Natural killer cell (primary cell): ENCODE measurements around the gene TRAIP. TPM values are rescaled to one million over a fixed set of nuclear protein-coding genes. Genes with fewer than 3 reads are reported as not detected.

Source experiments
- ATAC-seq, 3 donors: fragments of 150-1000 bp in 2 of 3; fragments of 200-7000 bp in 1 of 3; cut with Tn5 transposase; 1 replicate in 1 of 3; 2 replicates in 2 of 3; pipeline ENCODE4 v1.10.0; 2021; ENCODE audit warnings: mild to moderate bottlenecking in 2 of 3, moderate library complexity in 2 of 3
- DNase-seq, 2 donors: peaks; one replicate each; pipeline versions ENCODE4 v3.0.0 to v3.0.0-alpha.2; 2013 to 2021; ENCODE audit warnings: mixed read lengths in 1 of 2
- H3K27ac ChIP-seq: one replicate; pipeline ENCODE4 v1.5.1; 2013; ENCODE audit warnings: mild to moderate bottlenecking, low read length
- H3K27me3 ChIP-seq: one replicate; pipeline ENCODE4 v1.6.1; 2013; ENCODE audit warnings: low read length; ENCODE audit not compliant: control insufficient read depth, insufficient read depth
- H3K36me3 ChIP-seq: one replicate; pipeline ENCODE4 v1.6.1; 2013; ENCODE audit warnings: low read length; ENCODE audit not compliant: control insufficient read depth, insufficient read depth
- H3K4me1 ChIP-seq: one replicate; pipeline ENCODE4 v1.6.1; 2013; ENCODE audit warnings: low read length; ENCODE audit not compliant: control insufficient read depth, insufficient read depth
- H3K4me3 ChIP-seq: one replicate; pipeline ENCODE4 v1.5.1; 2013; ENCODE audit warnings: low read length
- H3K9me3 ChIP-seq: one replicate; pipeline ENCODE4 v1.6.1; 2013; ENCODE audit warnings: low read length; ENCODE audit not compliant: control insufficient read depth, insufficient read depth
- H3K27ac Mint-ChIP-seq, 2 donors: one replicate each; pipeline ENCODE4 v1.8.0; 2022; ENCODE audit warnings: mild to moderate bottlenecking in 2 of 2, mixed read lengths in 2 of 2, moderate library complexity in 1 of 2
- H3K27me3 Mint-ChIP-seq, 2 donors: one replicate each; pipeline ENCODE4 v1.8.0; 2022; ENCODE audit warnings: low read depth in 2 of 2, mixed read lengths in 2 of 2
- H3K36me3 Mint-ChIP-seq: one replicate; pipeline ENCODE4 v1.8.0; 2022; ENCODE audit warnings: mixed read lengths
- H3K4me1 Mint-ChIP-seq, 2 donors: one replicate each; pipeline ENCODE4 v1.8.0; 2022; ENCODE audit warnings: mixed read lengths in 2 of 2
- H3K4me3 Mint-ChIP-seq: one replicate; pipeline ENCODE4 v1.8.0; 2022; ENCODE audit warnings: mild to moderate bottlenecking, moderate library complexity, mixed read lengths
- H3K9me3 Mint-ChIP-seq, 2 donors: one replicate each; pipeline ENCODE4 v1.8.0; 2022; ENCODE audit warnings: mixed read lengths in 2 of 2
- WGBS: methylation state at CpG from one replicate; pipeline ENCODE4 v1.1.7; 2013; ENCODE audit warnings: missing lambda C conversion rate; ENCODE audit not compliant: insufficient coverage; 5-methylcytosine and 5-hydroxymethylcytosine counted together
- intact Hi-C: fragments of 100-400 bp; cut with micrococcal nuclease; formaldehyde crosslinking; loops from one replicate; pipeline ENCODE4 v1.14.2; 2022
- total RNA-seq, 4 donors: library from RNA; stranded (reverse); fragments of 120-200 nt in 1 of 4; gene quantifications; one replicate each; pipeline versions ENCODE4 v1.2.3 to v1.2.4, GENCODE V29; 2013 to 2022
- TF ChIP-seq, protein P1 (sequence below): fragments of 200-600 bp; IDR thresholded peaks from one replicate; pipeline ENCODE4 v1.8.0; 2022; ENCODE audit warnings: antibody characterized with exemption

The TRAIP gene
- total RNA-seq, 3 donors from 2014 or later (not counting 1 experiment from before 2014, with no cell fraction given) = 3.3 to 6.2 (median 4.0) TPM

DNA sequence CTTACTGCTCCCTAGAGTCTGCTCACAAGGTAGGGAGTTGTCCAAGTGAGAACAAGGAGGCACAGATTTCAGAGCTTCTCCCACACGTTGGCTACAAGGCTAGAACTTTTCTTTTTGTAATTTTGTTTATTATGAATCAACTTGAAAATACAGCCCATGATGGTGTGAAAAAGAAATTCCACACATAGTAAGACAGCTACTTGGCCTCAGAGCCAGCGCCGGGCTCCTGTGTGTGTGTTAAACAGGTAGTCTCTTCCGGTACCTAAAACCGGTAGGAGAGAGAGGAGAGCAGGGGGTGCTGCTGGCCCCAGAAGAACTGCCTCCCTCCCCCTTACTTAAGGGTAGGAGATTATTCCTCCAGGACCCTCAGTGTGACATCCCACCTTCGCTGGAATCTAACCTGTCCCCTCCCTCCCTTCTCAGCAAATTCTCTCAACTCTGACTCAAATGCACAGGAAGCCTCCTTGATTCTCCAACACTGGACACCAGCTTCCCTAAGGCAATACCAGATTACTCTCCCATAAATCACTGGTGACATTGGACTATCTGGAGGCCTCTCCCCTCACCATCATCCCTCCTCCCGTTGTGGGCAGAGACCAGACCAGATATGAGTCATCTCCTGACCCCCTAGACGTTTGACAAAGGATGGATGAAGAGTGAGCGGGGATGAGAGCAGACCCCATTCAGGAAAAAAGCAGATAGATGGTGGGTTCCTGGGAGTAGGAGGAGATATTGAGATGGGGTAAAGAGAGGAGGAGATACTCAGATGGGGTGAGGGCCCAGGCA is 65.5 kb downstream of the TRAIP start:
- no peak overlapping the region for H3K27ac ChIP-seq
- no peaks in the 10 kb centered on the region for H3K36me3 Mint-ChIP-seq
- peaks cover 10 to 11% of the 10 kb centered on the region in 2 donors for H3K4me1 Mint-ChIP-seq
- H3K4me3 Mint-ChIP-seq = no peak overlapping the region
- intact Hi-C loops = no loop called here
- no peaks in the 10 kb centered on the region for H3K9me3 ChIP-seq
- peaks cover 0 to 5% of the 10 kb centered on the region in 2 donors for H3K27me3 Mint-ChIP-seq
- no peaks in the 10 kb centered on the region for H3K9me3 Mint-ChIP-seq
- WGBS = 79% methylated on average over 3 of the region's 9 CpGs
- TF ChIP-seq, protein P1, sequence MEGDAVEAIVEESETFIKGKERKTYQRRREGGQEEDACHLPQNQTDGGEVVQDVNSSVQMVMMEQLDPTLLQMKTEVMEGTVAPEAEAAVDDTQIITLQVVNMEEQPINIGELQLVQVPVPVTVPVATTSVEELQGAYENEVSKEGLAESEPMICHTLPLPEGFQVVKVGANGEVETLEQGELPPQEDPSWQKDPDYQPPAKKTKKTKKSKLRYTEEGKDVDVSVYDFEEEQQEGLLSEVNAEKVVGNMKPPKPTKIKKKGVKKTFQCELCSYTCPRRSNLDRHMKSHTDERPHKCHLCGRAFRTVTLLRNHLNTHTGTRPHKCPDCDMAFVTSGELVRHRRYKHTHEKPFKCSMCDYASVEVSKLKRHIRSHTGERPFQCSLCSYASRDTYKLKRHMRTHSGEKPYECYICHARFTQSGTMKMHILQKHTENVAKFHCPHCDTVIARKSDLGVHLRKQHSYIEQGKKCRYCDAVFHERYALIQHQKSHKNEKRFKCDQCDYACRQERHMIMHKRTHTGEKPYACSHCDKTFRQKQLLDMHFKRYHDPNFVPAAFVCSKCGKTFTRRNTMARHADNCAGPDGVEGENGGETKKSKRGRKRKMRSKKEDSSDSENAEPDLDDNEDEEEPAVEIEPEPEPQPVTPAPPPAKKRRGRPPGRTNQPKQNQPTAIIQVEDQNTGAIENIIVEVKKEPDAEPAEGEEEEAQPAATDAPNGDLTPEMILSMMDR = no peak
- H3K27me3 ChIP-seq = no peaks in the 10 kb centered on the region
- H3K36me3 ChIP-seq = no peaks in the 10 kb centered on the region
- DNase-seq (no peak), ATAC-seq (no peak)
- peaks cover 11% of the 10 kb centered on the region for H3K4me1 ChIP-seq
- no peak overlapping the region for H3K27ac Mint-ChIP-seq
- H3K4me3 ChIP-seq = no peak overlapping the region

DNA sequence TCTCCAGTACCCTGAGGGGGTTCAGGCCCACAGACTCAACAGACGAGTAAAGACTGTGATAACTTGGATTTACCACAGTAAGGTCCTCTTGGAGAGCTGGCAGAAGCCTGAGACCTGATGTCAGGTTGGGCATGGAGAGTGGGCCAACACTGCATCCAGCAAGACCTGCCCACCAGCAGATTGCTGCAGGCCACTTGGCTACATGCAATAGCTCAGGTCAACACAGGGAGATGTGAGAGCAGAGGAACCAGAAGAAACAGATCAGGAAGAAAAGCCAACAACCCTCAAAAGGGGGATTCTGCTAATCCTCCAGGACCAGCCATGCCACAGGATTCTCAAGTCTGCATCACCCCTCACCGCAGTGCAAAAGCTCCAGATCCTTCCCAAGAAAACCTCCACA is 68.3 kb downstream of the TRAIP start:
- Histone ChIP-seq H3K27me3 (no peaks in the 10 kb centered on the region), H3K4me3 (no peak overlapping the region), H3K9me3 (no peaks in the 10 kb centered on the region), H3K36me3 (peaks cover 2% of the 10 kb centered on the region), H3K4me1 (peaks cover 28% of the 10 kb centered on the region), H3K27ac (no peak overlapping the region)
- Mint-ChIP-seq H3K36me3 (no peaks in the 10 kb centered on the region), H3K9me3 (no peaks in the 10 kb centered on the region), H3K27ac (no peak overlapping the region), H3K27me3 (peaks cover 0 to 5% of the 10 kb centered on the region in 2 donors), H3K4me1 (peaks cover 16 to 18% of the 10 kb centered on the region in 2 donors), H3K4me3 (no peak overlapping the region)
- DNase-seq = no peak
- 97% methylated on average over 2 of the region's 2 CpGs for WGBS
- TF ChIP-seq, protein P1 = no peak
- no peak for ATAC-seq
- intact Hi-C loops = no loop called here

- no peak overlapping the region for H3K27ac ChIP-seq
- peaks cover 16 to 18% of the 10 kb centered on the region in 2 donors for H3K4me1 Mint-ChIP-seq
- TF ChIP-seq, protein P1 = no peak
- H3K4me1 ChIP-seq = peaks cover 28% of the 10 kb centered on the region
- H3K36me3 ChIP-seq = peaks cover 2% of the 10 kb centered on the region
- no peak overlapping the region for H3K4me3 ChIP-seq
- DNase-seq (no peak), ATAC-seq (no peak)
- 87% methylated on average over 5 of the region's 5 CpGs for WGBS
- no peaks in the 10 kb centered on the region for H3K36me3 Mint-ChIP-seq
- H3K27me3 Mint-ChIP-seq = peaks cover 0 to 5% of the 10 kb centered on the region in 2 donors
- H3K4me3 Mint-ChIP-seq = peak overlapping the region; percentile 59
- intact Hi-C loops = loop anchor here (2.0 kb wide), 1 partner anchor 15 kb away; the partner anchor contains the start of gene INKA1
- no peaks in the 10 kb centered on the region for H3K9me3 Mint-ChIP-seq
- peak overlapping the region; percentile 97 to 98 for H3K27ac Mint-ChIP-seq
- H3K9me3 ChIP-seq = no peaks in the 10 kb centered on the region
- no peaks in the 10 kb centered on the region for H3K27me3 ChIP-seq
Observed at GRCh38 chr3:49787536-49787935, 68.8 kb downstream of the TRAIP start.
